GM12878 (cell line): ENCODE results near the gene PPIP5K2. TPM values are rescaled to one million over a fixed set of nuclear protein-coding genes. Genes with fewer than 3 reads are reported as not detected.

ENCODE experiments used
- BMI1 ChIP-seq: fragments of 450-650 bp; IDR thresholded peaks from 2 replicates; pipeline ENCODE4 v1.6.1; 2016; ENCODE audit warnings: mild to moderate bottlenecking, moderate library complexity, borderline replicate concordance
- CEBPZ ChIP-seq: fragments of 150-350 bp; IDR thresholded peaks from 2 replicates; pipeline ENCODE4 v1.6.1; 2016; ENCODE audit warnings: low read depth, low read length
- FOXK2 ChIP-seq: fragments of 450-650 bp; IDR thresholded peaks from 2 replicates; pipeline ENCODE4 v1.6.1; 2017; ENCODE audit warnings: mild to moderate bottlenecking, moderate library complexity
- HSF1 ChIP-seq: fragments of 150-350 bp; IDR thresholded peaks from 2 replicates; pipeline ENCODE4 v1.6.1; 2014; ENCODE audit warnings: mild to moderate bottlenecking, low read depth, low read length
- MEF2A ChIP-seq: IDR thresholded peaks from 2 replicates; pipeline ENCODE4 v1.6.1; 2011; ENCODE audit warnings: low read depth, mild to moderate bottlenecking, low read length, moderate library complexity; ENCODE audit not compliant: insufficient read depth
- NFYB ChIP-seq: IDR thresholded peaks from 2 replicates; pipeline ENCODE4 v1.6.1; 2011; ENCODE audit warnings: low read depth, mild to moderate bottlenecking, low read length, improper control_type of control experiment, moderate library complexity; ENCODE audit not compliant: insufficient read depth
- NKRF ChIP-seq: fragments of 450-650 bp; conservative IDR thresholded peaks from 2 replicates; pipeline ENCODE4 v1.6.1; 2017; ENCODE audit warnings: mild to moderate bottlenecking, moderate library complexity
- POLR2AphosphoS5 ChIP-seq: IDR thresholded peaks from 2 replicates; pipeline ENCODE4 v1.6.1; 2011; ENCODE audit warnings: mild to moderate bottlenecking, low read length, inconsistent platforms
- PRDM15 ChIP-seq: fragments of 450-650 bp; formaldehyde crosslinking; IDR thresholded peaks from 2 replicates; pipeline ENCODE4 v1.4.0; 2020; ENCODE audit warnings: mild to moderate bottlenecking, moderate library complexity
- RAD51 ChIP-seq: fragments of 450-650 bp; IDR thresholded peaks from 2 replicates; pipeline ENCODE4 v1.6.1; 2016; ENCODE audit warnings: moderate library complexity, mild to moderate bottlenecking, inconsistent platforms
- RFX5 ChIP-seq: IDR thresholded peaks from 2 replicates; pipeline ENCODE4 v1.6.1; 2011; ENCODE audit warnings: low read depth, low read length, improper control_type of control experiment
- STAT3 ChIP-seq: IDR thresholded peaks from 2 replicates; pipeline ENCODE4 v1.6.1; 2011; ENCODE audit warnings: low read depth, low read length, improper control_type of control experiment
- ZNF687 ChIP-seq: fragments of 450-650 bp; IDR thresholded peaks from 2 replicates; pipeline ENCODE4 v1.6.1; 2017; ENCODE audit warnings: mild to moderate bottlenecking, moderate library complexity
- polyA plus RNA-seq, 11 experiments: library from polyadenylated mRNA; depleted of rRNA in 4 of 11; unstranded in 6 of 11; stranded (reverse) in 5 of 11; fragments of >200 nt; fragmentation: Nextera tagmentation in 4 of 11; fragmentation: Illumina TruSeq in 1 of 11; extraction: Ambion mirVana in 4 of 11; extraction: Trizol in 1 of 11; gene quantifications; 1 replicate in 1 of 11; 2 replicates in 10 of 11; pipeline versions ENCODE4 v1.2.1 to v1.2.3, GENCODE V29; 2011 to 2016; ENCODE audit warnings: inconsistent platforms in 2 of 11, missing spikeins in 2 of 11, low read depth in 1 of 11
- total RNA-seq, 4 experiments: library from RNA; depleted of rRNA in 3 of 4; stranded (reverse); fragments of >200 nt in 3 of 4; fragmentation: Illumina TruSeq in 1 of 4; extraction: Trizol in 1 of 4; gene quantifications; 2 replicates each; pipeline versions ENCODE4 v1.2.1 to v1.2.3, GENCODE V29; 2013 to 2021

The PPIP5K2 gene
- total and polyA plus RNA-seq, 10 of the 15 experiments (the other 5 are each of a cell fraction or from before 2014, with no cell fraction given), result 27.7 to 87.3 (median 58.6) TPM

GRCh38 chr5:103260951-103261350, 140.8 kb downstream of the PPIP5K2 start (continued):
- TF ChIP-seq ZNF687 (no peak), BMI1 (no peak; the same call in 1 of the 2 replicates), HSF1 (no peak), POLR2AphosphoS5 (no peak), RFX5 (no peak), MEF2A (peak; percentile 96), RAD51 (peak; percentile 93), NFYB (no peak), CEBPZ (no peak), NKRF (no peak), STAT3 (no peak), PRDM15 (CRISPR knock-in tag) (no peak), FOXK2 (no peak)
